ENCODE data around the gene PPP4R3A.

- no peak for TF ChIP-seq EZH2 (IDR thresholded peaks at IDR 0.05; ENCODE audit: insufficient read depth, low read length)
- TF ChIP-seq, protein P1, sequence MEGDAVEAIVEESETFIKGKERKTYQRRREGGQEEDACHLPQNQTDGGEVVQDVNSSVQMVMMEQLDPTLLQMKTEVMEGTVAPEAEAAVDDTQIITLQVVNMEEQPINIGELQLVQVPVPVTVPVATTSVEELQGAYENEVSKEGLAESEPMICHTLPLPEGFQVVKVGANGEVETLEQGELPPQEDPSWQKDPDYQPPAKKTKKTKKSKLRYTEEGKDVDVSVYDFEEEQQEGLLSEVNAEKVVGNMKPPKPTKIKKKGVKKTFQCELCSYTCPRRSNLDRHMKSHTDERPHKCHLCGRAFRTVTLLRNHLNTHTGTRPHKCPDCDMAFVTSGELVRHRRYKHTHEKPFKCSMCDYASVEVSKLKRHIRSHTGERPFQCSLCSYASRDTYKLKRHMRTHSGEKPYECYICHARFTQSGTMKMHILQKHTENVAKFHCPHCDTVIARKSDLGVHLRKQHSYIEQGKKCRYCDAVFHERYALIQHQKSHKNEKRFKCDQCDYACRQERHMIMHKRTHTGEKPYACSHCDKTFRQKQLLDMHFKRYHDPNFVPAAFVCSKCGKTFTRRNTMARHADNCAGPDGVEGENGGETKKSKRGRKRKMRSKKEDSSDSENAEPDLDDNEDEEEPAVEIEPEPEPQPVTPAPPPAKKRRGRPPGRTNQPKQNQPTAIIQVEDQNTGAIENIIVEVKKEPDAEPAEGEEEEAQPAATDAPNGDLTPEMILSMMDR (IDR thresholded peaks at IDR 0.05; ENCODE audit: insufficient read depth, low read depth, low read length) = no peak
These were observed 45.4 kb upstream of the PPP4R3A start for GRCh38 chr14:91555531-91555930.
